H9 (cell line): ENCODE results near the gene GPC3. TPM values are rescaled to one million over a fixed set of nuclear protein-coding genes. Genes with fewer than 3 reads are reported as not detected.
A peak's percentile ranks its signal among the peaks of the same experiment; 100 is the strongest.

Experiments
- DNase-seq: peaks from one replicate; pipeline ENCODE4 v3.0.0-alpha.2; 2017
- H2AFZ ChIP-seq: one replicate; pipeline ENCODE4 v1.6.1; 2013; ENCODE audit warnings: mild to moderate bottlenecking, low read length, control low read depth, moderate library complexity
- H2AK5ac ChIP-seq: 2 replicates; pipeline ENCODE4 v1.6.1; 2013; ENCODE audit warnings: low read length, control low read depth, mixed read lengths; ENCODE audit not compliant: insufficient read length
- H2BK120ac ChIP-seq: one replicate; pipeline ENCODE4 v1.6.1; 2013; ENCODE audit warnings: low read depth, mild to moderate bottlenecking, low read length, control low read depth, inconsistent platforms; ENCODE audit not compliant: poor library complexity, severe bottlenecking
- H2BK12ac ChIP-seq: 2 replicates; pipeline ENCODE4 v1.6.1; 2013; ENCODE audit warnings: low read length, control low read depth, mixed read lengths, low read depth; ENCODE audit not compliant: insufficient read length
- H2BK15ac ChIP-seq: 2 replicates; pipeline ENCODE4 v1.6.1; 2013; ENCODE audit warnings: low read depth, low read length, control low read depth
- H2BK20ac ChIP-seq: one replicate; pipeline ENCODE4 v1.6.1; 2013; ENCODE audit warnings: low read depth, mild to moderate bottlenecking, low read length, control low read depth, inconsistent platforms; ENCODE audit not compliant: poor library complexity, severe bottlenecking
- H2BK5ac ChIP-seq: 2 replicates; pipeline ENCODE4 v1.6.1; 2013; ENCODE audit warnings: low read length, control low read depth, mixed read lengths; ENCODE audit not compliant: insufficient read length
- H3K14ac ChIP-seq: 2 replicates; pipeline ENCODE4 v1.6.1; 2013; ENCODE audit warnings: low read length, control low read depth; ENCODE audit not compliant: insufficient read depth
- H3K18ac ChIP-seq: 2 replicates; pipeline ENCODE4 v1.6.1; 2013; ENCODE audit warnings: low read depth, mild to moderate bottlenecking, mixed read lengths, low read length, control low read depth; ENCODE audit not compliant: insufficient read length
- H3K23ac ChIP-seq: 2 replicates; pipeline ENCODE4 v1.6.1; 2013; ENCODE audit warnings: low read length, control low read depth, mixed read lengths, low read depth; ENCODE audit not compliant: insufficient read length
- H3K23me2 ChIP-seq: 2 replicates; pipeline ENCODE4 v1.6.1; 2013; ENCODE audit warnings: low read depth, mild to moderate bottlenecking, mixed read lengths, low read length, control low read depth; ENCODE audit not compliant: insufficient read length, poor library complexity, severe bottlenecking
- H3K27ac ChIP-seq: 2 replicates; pipeline ENCODE4 v1.5.1; 2013; ENCODE audit warnings: low read length, control low read depth, mixed read lengths, low read depth; ENCODE audit not compliant: insufficient read length
- H3K27me3 ChIP-seq: 2 replicates; pipeline ENCODE4 v1.6.1; 2013; ENCODE audit warnings: low read length, control low read depth, inconsistent platforms; ENCODE audit not compliant: insufficient read depth
- H3K4ac ChIP-seq: 2 replicates; pipeline ENCODE4 v1.6.1; 2013; ENCODE audit warnings: low read depth, mild to moderate bottlenecking, control low read depth, inconsistent platforms, low read length, moderate library complexity
- H3K4me1 ChIP-seq: 2 replicates; pipeline ENCODE4 v1.6.1; 2013; ENCODE audit warnings: low read length, control low read depth, inconsistent platforms; ENCODE audit not compliant: insufficient read depth
- H3K4me2 ChIP-seq: 2 replicates; pipeline ENCODE4 v1.6.1; 2013; ENCODE audit warnings: low read length, control low read depth, mixed read lengths; ENCODE audit not compliant: insufficient read length, insufficient read depth
- H3K56ac ChIP-seq: 2 replicates; pipeline ENCODE4 v1.6.1; 2013; ENCODE audit warnings: low read depth, mild to moderate bottlenecking, mixed read lengths, low read length, control low read depth; ENCODE audit not compliant: insufficient read length
- H3K79me1 ChIP-seq: 2 replicates; pipeline ENCODE4 v1.6.1; 2013; ENCODE audit warnings: low read depth, mild to moderate bottlenecking, moderate library complexity, low read length, control low read depth, inconsistent platforms; ENCODE audit not compliant: insufficient read depth, poor library complexity, severe bottlenecking
- H3K79me2 ChIP-seq: 2 replicates; pipeline ENCODE4 v1.6.1; 2013; ENCODE audit warnings: low read length, control low read depth, inconsistent platforms; ENCODE audit not compliant: insufficient read depth
- H3K9ac ChIP-seq: 2 replicates; pipeline ENCODE4 v1.6.1; 2013; ENCODE audit warnings: low read length, control low read depth, mixed read lengths; ENCODE audit not compliant: insufficient read length; ENCODE audit errors: extremely low read depth
- H3K9me3 ChIP-seq: one replicate; pipeline ENCODE4 v1.6.1; 2013; ENCODE audit warnings: low read depth, low read length, inconsistent platforms; ENCODE audit not compliant: control insufficient read depth
- H3T11ph ChIP-seq: one replicate; pipeline ENCODE4 v1.6.1; 2013; ENCODE audit warnings: mild to moderate bottlenecking, low read length, control low read depth, inconsistent platforms
- H4K20me1 ChIP-seq: one replicate; pipeline ENCODE4 v1.6.1; 2013; ENCODE audit not compliant: control insufficient read depth, insufficient read length, insufficient read depth
- H4K5ac ChIP-seq: 2 replicates; pipeline ENCODE4 v1.6.1; 2013; ENCODE audit warnings: low read depth, mild to moderate bottlenecking, mixed read lengths, low read length, control low read depth; ENCODE audit not compliant: insufficient read length
- H4K8ac ChIP-seq: replicated peaks from 2 replicates; pipeline ENCODE4 v1.6.1; 2013; ENCODE audit warnings: low read length, control low read depth, mixed read lengths, low read depth; ENCODE audit not compliant: insufficient read length
- H4K91ac ChIP-seq: 2 replicates; pipeline ENCODE4 v1.6.1; 2013; ENCODE audit warnings: low read depth, mild to moderate bottlenecking, moderate library complexity, mixed read lengths, low read length, control low read depth; ENCODE audit not compliant: insufficient read length
- H3K27ac Mint-ChIP-seq, 3 experiments: 2 replicates in 2 of 3; 3 replicates in 1 of 3; pipeline ENCODE4 v1.8.0; 2020 to 2021; ENCODE audit warnings: mixed read lengths in 3 of 3, mild to moderate bottlenecking in 1 of 3, moderate library complexity in 1 of 3
- H3K27me3 Mint-ChIP-seq: 2 replicates; pipeline ENCODE4 v1.8.0; 2021; ENCODE audit warnings: low read depth, mild to moderate bottlenecking, moderate library complexity, mixed read lengths
- H3K36me3 Mint-ChIP-seq, 3 experiments: 2 replicates in 2 of 3; 3 replicates in 1 of 3; pipeline ENCODE4 v1.8.0; 2020 to 2021; ENCODE audit warnings: low read depth in 3 of 3, mixed read lengths in 3 of 3; ENCODE audit not compliant: insufficient read depth in 1 of 3
- H3K4me1 Mint-ChIP-seq, 2 experiments: 2 replicates each; pipeline ENCODE4 v1.8.0; 2020; ENCODE audit warnings: mixed read lengths in 2 of 2
- H3K4me3 Mint-ChIP-seq, 2 experiments: 2 replicates in 1 of 2; 3 replicates in 1 of 2; pipeline ENCODE4 v1.8.0; 2020 to 2021; ENCODE audit warnings: mild to moderate bottlenecking in 2 of 2, mixed read lengths in 2 of 2, moderate library complexity in 1 of 2
- H3K9me3 Mint-ChIP-seq, 2 experiments: 2 replicates in 1 of 2; 3 replicates in 1 of 2; pipeline ENCODE4 v1.8.0; 2020; ENCODE audit warnings: mild to moderate bottlenecking in 2 of 2, mixed read lengths in 2 of 2, moderate library complexity in 1 of 2
- CTCF ChIP-seq: fragments of 200-600 bp; sonication (generic); conservative IDR thresholded peaks from 3 replicates; pipeline ENCODE4 v1.8.0; 2021; ENCODE audit warnings: antibody characterized with exemption, mild to moderate bottlenecking
- WGBS: extraction: QIAGEN DNeasy Blood & Tissue Kit; methylation state at CpG from one replicate; pipeline ENCODE4 v1.1.7; 2013; ENCODE audit warnings: missing lambda C conversion rate, low lambda C conversion rate, mixed read lengths; ENCODE audit not compliant: insufficient read length; ENCODE audit errors: extremely low coverage; 5-methylcytosine and 5-hydroxymethylcytosine counted together
- total RNA-seq: library from RNA; stranded (reverse); gene quantifications from 2 replicates; pipeline ENCODE4 v1.2.1, GENCODE V29; 2021

GPC3 gene
- total RNA-seq, 1 experiment from 2014 or later: 108 TPM

- Mint-ChIP-seq H3K4me1 (peaks cover 10 to 16% of the 10 kb centered on the region in 2 experiments), H3K36me3 (peaks cover 2 to 19% (median 5%) of the 10 kb centered on the region in 3 experiments), H3K4me3 (no peak overlapping the region), H3K9me3 (peaks cover 4 to 5% of the 10 kb centered on the region in 2 experiments; a peak in 4 of 5 replicates), H3K27ac (peak overlapping the region in 1 of 3 experiments; percentile 23; a peak in 1 of 7 replicates), H3K27me3 (no peaks in the 10 kb centered on the region)
- Histone ChIP-seq H3K23me2 (no peaks in the 10 kb centered on the region), H3T11ph (no peak overlapping the region), H2BK15ac (no peak overlapping the region), H4K91ac (no peak overlapping the region), H4K20me1 (no peaks in the 10 kb centered on the region), H2AK5ac (no peak overlapping the region), H3K56ac (no peak overlapping the region), H3K27me3 (no peaks in the 10 kb centered on the region), H4K8ac (no peak overlapping the region), H3K79me2 (no peaks in the 10 kb centered on the region), H3K4me2 (no peak overlapping the region), H3K18ac (no peak overlapping the region), H3K9me3 (no peaks in the 10 kb centered on the region), H3K4me1 (no peaks in the 10 kb centered on the region), H2AFZ (no peak overlapping the region), H3K27ac (no peak overlapping the region), H2BK20ac (no peak overlapping the region), H2BK5ac (no peak overlapping the region), H3K9ac (no peak overlapping the region), H3K23ac (no peak overlapping the region), H4K5ac (no peak overlapping the region), H2BK120ac (no peak overlapping the region), H3K79me1 (no peaks in the 10 kb centered on the region), H2BK12ac (no peak overlapping the region), H3K14ac (no peak overlapping the region), H3K4ac (no peak overlapping the region)
- no CpG with 5 or more reads among the region's 2 CpGs for WGBS
- DNase-seq: no peak
- no peak for TF ChIP-seq CTCF
Measured at GRCh38 chrX:133959972-133960371, 25.4 kb downstream of the GPC3 start.
